Endothelial cell (in vitro differentiated cells): ENCODE measurements around the gene LARGE1. TPM values are rescaled to one million over a fixed set of nuclear protein-coding genes. Genes with fewer than 3 reads are reported as not detected.

ENCODE experiments used
- DNase-seq: peaks from one replicate; pipeline ENCODE4 v3.0.0; 2021; ENCODE audit warnings: low spot score
- H3K27ac Mint-ChIP-seq: one replicate; pipeline ENCODE4 v1.8.0; 2021; ENCODE audit warnings: mixed read lengths, inconsistent platforms; ENCODE audit not compliant: unreplicated experiment
- H3K27me3 Mint-ChIP-seq: one replicate; pipeline ENCODE4 v1.8.0; 2021; ENCODE audit warnings: mild to moderate bottlenecking, moderate library complexity, mixed read lengths, inconsistent platforms; ENCODE audit not compliant: unreplicated experiment
- H3K36me3 Mint-ChIP-seq: one replicate; pipeline ENCODE4 v1.8.0; 2021; ENCODE audit warnings: mild to moderate bottlenecking, low read depth, mixed read lengths, inconsistent platforms; ENCODE audit not compliant: unreplicated experiment
- H3K4me1 Mint-ChIP-seq: one replicate; pipeline ENCODE4 v1.8.0; 2021; ENCODE audit warnings: mild to moderate bottlenecking, mixed read lengths, inconsistent platforms; ENCODE audit not compliant: unreplicated experiment
- H3K4me3 Mint-ChIP-seq: one replicate; pipeline ENCODE4 v1.8.0; 2021; ENCODE audit warnings: mild to moderate bottlenecking, mixed read lengths, inconsistent platforms; ENCODE audit not compliant: unreplicated experiment
- H3K9me3 Mint-ChIP-seq: one replicate; pipeline ENCODE4 v1.8.0; 2021; ENCODE audit warnings: mixed read lengths, inconsistent platforms; ENCODE audit not compliant: unreplicated experiment
- CTCF ChIP-seq: fragments of 200-600 bp; sonication (generic); IDR thresholded peaks from one replicate; pipeline ENCODE4 v1.5.0; 2021; ENCODE audit warnings: antibody characterized with exemption; ENCODE audit not compliant: unreplicated experiment
- total RNA-seq: library from RNA; stranded (reverse); fragmentation: NEBNext Ultra II Directional; extraction: Animal tissue kit (Norgen Biotek cat#: 25700); gene quantifications from one replicate; pipeline ENCODE4 v1.2.1, GENCODE V29; 2021; ENCODE audit not compliant: unreplicated experiment

The LARGE1 gene
- total RNA-seq, 1 donor from 2014 or later, result 25.4 TPM

- H3K9me3 Mint-ChIP-seq, result no peaks in the 10 kb centered on the region
- no peak for TF ChIP-seq CTCF
- no peak overlapping the region for H3K4me3 Mint-ChIP-seq
- H3K4me1 Mint-ChIP-seq, result peaks cover 3% of the 10 kb centered on the region
- H3K27me3 Mint-ChIP-seq, result peaks cover 6% of the 10 kb centered on the region
- no peak overlapping the region for H3K27ac Mint-ChIP-seq
- DNase-seq, result no peak
- no peaks in the 10 kb centered on the region for H3K36me3 Mint-ChIP-seq
These were observed 442.9 kb downstream of the LARGE1 start for GRCh38 chr22:33477120-33478111.

GRCh38 chr22:33476716-33477115, 443.6 kb downstream of the LARGE1 start:
- no peaks in the 10 kb centered on the region for H3K9me3 Mint-ChIP-seq
- no peak for DNase-seq
- no peaks in the 10 kb centered on the region for H3K36me3 Mint-ChIP-seq
- TF ChIP-seq CTCF, result no peak
- no peak overlapping the region for H3K4me3 Mint-ChIP-seq
- peaks cover 3% of the 10 kb centered on the region for H3K4me1 Mint-ChIP-seq
- H3K27ac Mint-ChIP-seq, result no peak overlapping the region
- peaks cover 5% of the 10 kb centered on the region for H3K27me3 Mint-ChIP-seq

- peaks cover 5% of the 10 kb centered on the region for H3K27me3 Mint-ChIP-seq
- H3K4me1 Mint-ChIP-seq, result peaks cover 3% of the 10 kb centered on the region
- no peaks in the 10 kb centered on the region for H3K36me3 Mint-ChIP-seq
- TF ChIP-seq CTCF, result no peak
- H3K4me3 Mint-ChIP-seq, result no peak overlapping the region
- no peaks in the 10 kb centered on the region for H3K9me3 Mint-ChIP-seq
- no peak overlapping the region for H3K27ac Mint-ChIP-seq
- no peak for DNase-seq
These were observed 444.1 kb downstream of the LARGE1 start for GRCh38 chr22:33476206-33476605.

GRCh38 chr22:33474587-33474986, 445.7 kb downstream of the LARGE1 start:
- H3K27ac Mint-ChIP-seq, result no peak overlapping the region
- H3K36me3 Mint-ChIP-seq, result no peaks in the 10 kb centered on the region

More at GRCh38 chr22:33474587-33474986, 445.7 kb downstream of the LARGE1 start:
- H3K4me1 Mint-ChIP-seq, result peaks cover 3% of the 10 kb centered on the region
- H3K27me3 Mint-ChIP-seq, result peaks cover 5% of the 10 kb centered on the region
- H3K9me3 Mint-ChIP-seq, result no peaks in the 10 kb centered on the region
- DNase-seq, result no peak
- no peak for TF ChIP-seq CTCF
- H3K4me3 Mint-ChIP-seq, result no peak overlapping the region
